GM12878 (cell line): ENCODE results near the gene LYPD5. TPM values are rescaled to one million over a fixed set of nuclear protein-coding genes. Genes with fewer than 3 reads are reported as not detected.

Source experiments
- ATF7 ChIP-seq: fragments of 450-650 bp; IDR thresholded peaks from 2 replicates; pipeline ENCODE4 v1.6.1; 2016; ENCODE audit warnings: low read depth, mild to moderate bottlenecking
- CEBPZ ChIP-seq: fragments of 150-350 bp; IDR thresholded peaks from 2 replicates; pipeline ENCODE4 v1.6.1; 2016; ENCODE audit warnings: low read depth, low read length
- CTCF ChIP-seq, 3 experiments: IDR thresholded peaks in 2 of 3; conservative IDR thresholded peaks in 1 of 3; 2 replicates each; pipeline ENCODE4 v1.5.1; 2011; ENCODE audit warnings: low read depth in 3 of 3, low read length in 3 of 3, mild to moderate bottlenecking in 3 of 3, control low read depth in 2 of 3, moderate library complexity in 2 of 3, inconsistent platforms in 1 of 3, mixed read lengths in 1 of 3; ENCODE audit not compliant: control insufficient read depth in 2 of 3, insufficient read depth in 1 of 3; ENCODE audit errors: extremely low read depth in 1 of 3
- HDGF ChIP-seq: fragments of 450-650 bp; IDR thresholded peaks from 2 replicates; pipeline ENCODE4 v1.6.1; 2016; ENCODE audit warnings: antibody characterized with exemption
- MLLT1 ChIP-seq: fragments of 450-650 bp; IDR thresholded peaks from 2 replicates; pipeline ENCODE4 v1.6.1; 2016; ENCODE audit warnings: mild to moderate bottlenecking
- NRF1 ChIP-seq: conservative IDR thresholded peaks from 2 replicates; pipeline ENCODE4 v1.6.1; 2011; ENCODE audit warnings: mild to moderate bottlenecking, low read depth, low read length, improper control_type of control experiment
- RFX5 ChIP-seq: IDR thresholded peaks from 2 replicates; pipeline ENCODE4 v1.6.1; 2011; ENCODE audit warnings: low read depth, low read length, improper control_type of control experiment
- TARDBP ChIP-seq: IDR thresholded peaks from 2 replicates; pipeline ENCODE4 v1.6.1; 2016; ENCODE audit warnings: borderline replicate concordance
- YBX1 ChIP-seq: fragments of 450-650 bp; IDR thresholded peaks from 2 replicates; pipeline ENCODE4 v1.6.1; 2016; ENCODE audit warnings: antibody characterized with exemption
- YY1 ChIP-seq: IDR thresholded peaks from 2 replicates; pipeline ENCODE4 v1.6.1; 2011; ENCODE audit warnings: low read depth, mild to moderate bottlenecking, low read length
- ZNF217 ChIP-seq: fragments of 450-650 bp; IDR thresholded peaks from 2 replicates; pipeline ENCODE4 v1.6.1; 2017; ENCODE audit warnings: antibody characterized with exemption, mild to moderate bottlenecking
- ZNF24 ChIP-seq: fragments of 450-650 bp; IDR thresholded peaks from 2 replicates; pipeline ENCODE4 v1.6.1; 2017; ENCODE audit warnings: antibody characterized with exemption, mild to moderate bottlenecking
- polyA plus RNA-seq, 11 experiments: library from polyadenylated mRNA; depleted of rRNA in 4 of 11; unstranded in 6 of 11; stranded (reverse) in 5 of 11; fragments of >200 nt; fragmentation: Nextera tagmentation in 4 of 11; fragmentation: Illumina TruSeq in 1 of 11; extraction: Ambion mirVana in 4 of 11; extraction: Trizol in 1 of 11; gene quantifications; 1 replicate in 1 of 11; 2 replicates in 10 of 11; pipeline versions ENCODE4 v1.2.1 to v1.2.3, GENCODE V29; 2011 to 2016; ENCODE audit warnings: inconsistent platforms in 2 of 11, missing spikeins in 2 of 11, low read depth in 1 of 11
- total RNA-seq, 4 experiments: library from RNA; depleted of rRNA in 3 of 4; stranded (reverse); fragments of >200 nt in 3 of 4; fragmentation: Illumina TruSeq in 1 of 4; extraction: Trizol in 1 of 4; gene quantifications; 2 replicates each; pipeline versions ENCODE4 v1.2.1 to v1.2.3, GENCODE V29; 2013 to 2021

Gene LYPD5
- total and polyA plus RNA-seq, 10 of the 15 experiments (the other 5 are each of a cell fraction or from before 2014, with no cell fraction given) = 0.04 to 2.2 (median 0.69) TPM; not detected in 1

- no peak for TF ChIP-seq TARDBP
- TF ChIP-seq RFX5 = no peak
- no peak for TF ChIP-seq YBX1
- TF ChIP-seq CTCF (IDR thresholded peaks at IDR 0.05 in 2 of 3, conservative IDR thresholded peaks at IDR 0.05 in 1 of 3; ENCODE audit: control insufficient read depth in 2 of 3, extremely low read depth in 1 of 3, insufficient read depth in 1 of 3, low read depth in 3 of 3, low read length in 3 of 3) = no peak
- TF ChIP-seq HDGF = no peak
- TF ChIP-seq MLLT1 = no peak
- no peak for TF ChIP-seq ZNF24
- peak; percentile 52; the same call in 1 of the 2 replicates for TF ChIP-seq ZNF217
- peak; percentile 22; the same call in 1 of the 2 replicates for TF ChIP-seq YY1
- TF ChIP-seq CEBPZ = no peak
- no peak for TF ChIP-seq NRF1
- no peak for TF ChIP-seq ATF7
These were observed 49.9 kb downstream of the LYPD5 start (continued) for GRCh38 chr19:43752287-43752875.
